Tibial artery (tissue), 4 donors: ENCODE data around the gene JTB.

Experiments used
- DNase-seq, 2 donors: peaks; one replicate each; pipeline ENCODE4 v3.0.0-alpha.2; 2019
- H3K27ac ChIP-seq, 2 donors: fragments of 200-600 bp; sonication (generic) in 1 of 2; 1 replicate in 1 of 2; 2 replicates in 1 of 2; pipeline ENCODE4 v1.5.1; 2018 to 2019; ENCODE audit warnings: mild to moderate bottlenecking in 1 of 2
- H3K27me3 ChIP-seq, 2 donors: fragments of 200-600 bp; sonication (generic) in 1 of 2; one replicate each; pipeline versions ENCODE4 v1.5.1 to v1.6.0; 2016 to 2019
- H3K36me3 ChIP-seq, 3 donors: fragments of 200-600 bp; sonication (generic) in 2 of 3; one replicate each; pipeline ENCODE4 v1.5.1; 2016 to 2019; ENCODE audit warnings: mild to moderate bottlenecking in 2 of 3
- H3K4me1 ChIP-seq, 4 donors: fragments of 200-600 bp; sonication (generic) in 2 of 4; 1 replicate in 3 of 4; 2 replicates in 1 of 4; pipeline ENCODE4 v1.5.1; 2016 to 2019
- H3K4me3 ChIP-seq, 2 donors: fragments of 200-600 bp; sonication (generic) in 1 of 2; 1 replicate in 1 of 2; 2 replicates in 1 of 2; pipeline ENCODE4 v1.5.1; 2018 to 2019; ENCODE audit warnings: mild to moderate bottlenecking in 2 of 2
- H3K9me3 ChIP-seq, 3 donors: fragments of 200-600 bp; sonication (generic) in 1 of 3; one replicate each; pipeline ENCODE4 v1.5.1; 2016 to 2019
- CTCF ChIP-seq, 2 experiments: fragments of 200-600 bp in 1 of 2; fragments of 450-650 bp in 1 of 2; IDR thresholded peaks; one replicate each; pipeline ENCODE4 v1.5.1; 2017 to 2019; ENCODE audit warnings: antibody characterized with exemption in 2 of 2, mild to moderate bottlenecking in 1 of 2, moderate library complexity in 1 of 2
- intact Hi-C: fragments of 100-400 bp; cut with DNase I; formaldehyde crosslinking; loops from one replicate; pipeline ENCODE4 v1.15.0; 2023; ENCODE audit warnings: low total_unique reads

Gene JTB

GRCh38 chr1:153928245-153928644, 49.2 kb downstream of the JTB start:
- H3K4me1 ChIP-seq, result peaks cover 0 to 12% (median 6%) of the 10 kb centered on the region in 4 donors
- no peak overlapping the region for H3K4me3 ChIP-seq
- H3K9me3 ChIP-seq, result no peaks in the 10 kb centered on the region
- no peak for TF ChIP-seq CTCF (IDR thresholded peaks at IDR 0.05)
- intact Hi-C loops, result loop anchor here (10.0 kb wide), 1 partner anchor 47 kb away; the partner anchor contains the start of gene JTB
- no peaks in the 10 kb centered on the region for H3K27me3 ChIP-seq
- peaks cover 13 to 44% (median 34%) of the 10 kb centered on the region in 3 donors for H3K36me3 ChIP-seq
- DNase-seq, result no peak
- no peak overlapping the region for H3K27ac ChIP-seq

GRCh38 chr1:153926405-153926804, 51.1 kb downstream of the JTB start:
- no peaks in the 10 kb centered on the region for H3K9me3 ChIP-seq
- H3K4me1 ChIP-seq, result peaks cover 4 to 15% (median 9%) of the 10 kb centered on the region in 4 donors
- no peak for TF ChIP-seq CTCF (IDR thresholded peaks at IDR 0.05)
- intact Hi-C loops, result loop anchor here (10.0 kb wide), 1 partner anchor 48 kb away; the partner anchor contains the start of gene JTB
- H3K36me3 ChIP-seq, result peaks cover 0 to 26% (median 18%) of the 10 kb centered on the region in 3 donors
- H3K27ac ChIP-seq, result no peak overlapping the region
- no peak overlapping the region for H3K4me3 ChIP-seq
- no peak for DNase-seq
- H3K27me3 ChIP-seq, result no peaks in the 10 kb centered on the region
